ENCODE data around the gene ACADVL. TPM values are rescaled to one million over a fixed set of nuclear protein-coding genes. Genes with fewer than 3 reads are reported as not detected.

ACADVL gene
- total and polyA plus RNA-seq, 2 donors (not counting 1 experiment from before 2014, with no cell fraction given), result 640 to 696 TPM

DNA sequence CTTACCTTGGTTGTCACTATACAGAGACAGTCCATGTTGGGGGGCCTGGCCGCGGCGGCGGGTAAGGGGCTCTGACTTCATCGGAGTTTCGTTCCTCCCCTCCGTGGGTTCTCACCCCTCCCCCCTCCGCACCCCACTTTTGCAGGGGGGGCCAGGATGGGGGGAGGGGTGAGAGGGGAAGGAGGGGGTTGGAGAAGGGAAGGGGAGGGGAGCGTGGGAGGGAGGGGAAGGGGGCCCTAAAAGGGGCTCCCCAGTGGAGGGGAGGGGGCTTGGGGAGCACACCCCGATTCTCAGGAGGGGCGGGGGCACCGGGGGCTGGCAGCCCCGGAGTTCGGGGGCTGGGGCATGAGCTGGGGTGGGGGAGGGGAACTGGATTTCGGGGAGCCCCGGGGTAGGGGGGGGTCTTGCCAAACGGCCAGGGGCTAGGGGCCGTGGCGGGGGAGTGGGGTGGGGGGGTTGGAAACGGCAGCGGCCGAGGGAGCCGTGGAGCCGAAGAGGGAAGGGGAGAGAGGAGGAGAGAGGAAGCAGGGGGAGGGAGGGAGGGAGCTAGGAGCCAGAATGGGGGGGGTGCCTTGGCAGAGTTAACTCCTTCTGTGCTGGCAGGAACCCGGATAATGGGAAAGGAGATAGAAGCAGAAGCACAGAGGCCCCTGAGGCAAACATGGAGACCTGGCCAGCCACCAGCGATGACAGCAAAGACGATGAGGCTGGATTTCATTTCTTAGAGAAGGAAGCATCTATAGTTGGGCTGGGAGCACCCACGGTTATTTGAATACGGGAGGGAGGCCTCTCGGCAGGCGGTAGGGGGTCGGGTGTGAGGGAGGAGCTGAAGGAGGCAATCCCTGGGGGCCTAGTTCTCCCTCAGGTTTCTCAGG lies 2.4 kb upstream of the ACADVL start:
- Histone ChIP-seq H3K4me3 (ENCODE audit: control extremely low read depth in 1 of 5, extremely low read depth in 1 of 5, insufficient read depth in 1 of 5, low read depth in 2 of 5, low read length in 4 of 5) (no peak overlapping the region), H2AFZ (ENCODE audit: insufficient read depth, low read depth, low read length, poor library complexity, severe bottlenecking) (no peak overlapping the region)
- CTCF ChIA-PET, result interaction anchor here (3.8 kb wide), 1 partner anchor 80 kb away, joined by 47 read pairs; no protein-coding TSS in a partner anchor

More for the DNA sequence above, 2.4 kb upstream of the ACADVL start:
- POLR2A ChIA-PET, result interaction anchor here (0.6 to 9.1 kb wide), 3 partner anchors 20 to 264 kb away, joined by 3 to 157 read pairs (median 3); partner anchors contain the start of genes CTDNEP1, DVL2, GABARAP and PHF23
- TF ChIP-seq EZH2 (IDR thresholded peaks at IDR 0.05; ENCODE audit: borderline replicate concordance, insufficient read depth, low read depth, low read length, poor library complexity, severe bottlenecking), result no peak
- TF ChIP-seq, protein P1, sequence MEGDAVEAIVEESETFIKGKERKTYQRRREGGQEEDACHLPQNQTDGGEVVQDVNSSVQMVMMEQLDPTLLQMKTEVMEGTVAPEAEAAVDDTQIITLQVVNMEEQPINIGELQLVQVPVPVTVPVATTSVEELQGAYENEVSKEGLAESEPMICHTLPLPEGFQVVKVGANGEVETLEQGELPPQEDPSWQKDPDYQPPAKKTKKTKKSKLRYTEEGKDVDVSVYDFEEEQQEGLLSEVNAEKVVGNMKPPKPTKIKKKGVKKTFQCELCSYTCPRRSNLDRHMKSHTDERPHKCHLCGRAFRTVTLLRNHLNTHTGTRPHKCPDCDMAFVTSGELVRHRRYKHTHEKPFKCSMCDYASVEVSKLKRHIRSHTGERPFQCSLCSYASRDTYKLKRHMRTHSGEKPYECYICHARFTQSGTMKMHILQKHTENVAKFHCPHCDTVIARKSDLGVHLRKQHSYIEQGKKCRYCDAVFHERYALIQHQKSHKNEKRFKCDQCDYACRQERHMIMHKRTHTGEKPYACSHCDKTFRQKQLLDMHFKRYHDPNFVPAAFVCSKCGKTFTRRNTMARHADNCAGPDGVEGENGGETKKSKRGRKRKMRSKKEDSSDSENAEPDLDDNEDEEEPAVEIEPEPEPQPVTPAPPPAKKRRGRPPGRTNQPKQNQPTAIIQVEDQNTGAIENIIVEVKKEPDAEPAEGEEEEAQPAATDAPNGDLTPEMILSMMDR (IDR thresholded peaks at IDR 0.05), result no peak
- no peak for ATAC-seq (ENCODE audit: low read depth)
- H3K27me3 ChIP-seq (replicated peaks in 1 of 4; ENCODE audit: control extremely low read depth in 1 of 4, control insufficient read depth in 3 of 4, insufficient read depth in 4 of 4, low read length in 3 of 4), result no peaks in the 10 kb centered on the region
- Mint-ChIP-seq H3K27ac (no peak overlapping the region), H3K9me3 (ENCODE audit: insufficient read depth) (no peaks in the 10 kb centered on the region), H3K4me3 (peak overlapping the region; percentile 23), H3K4me1 (peaks cover 65% of the 10 kb centered on the region), H3K27me3 (no peaks in the 10 kb centered on the region)
- H3K9me3 ChIP-seq (ENCODE audit: control extremely low read depth in 1 of 3, control insufficient read depth in 2 of 3, insufficient read depth in 1 of 3, low read length in 2 of 3), result no peaks in the 10 kb centered on the region
- 2% methylated on average over 13 of the region's 32 CpGs for WGBS (ENCODE audit: insufficient coverage)
- DNase-seq, result no peak
- H3K4me1 ChIP-seq (ENCODE audit: control insufficient read depth in 2 of 2, insufficient read depth in 2 of 2, low read length in 2 of 2), result peaks cover 32 to 64% of the 10 kb centered on the region in 2 donors
- H4K20me1 ChIP-seq (ENCODE audit: control insufficient read depth, insufficient read depth, low read length, poor library complexity, severe bottlenecking), result no peaks in the 10 kb centered on the region
- intact Hi-C loops (cut with micrococcal nuclease), result no loop called here
- peaks cover 0 to 5% of the 10 kb centered on the region in 2 experiments for H3K36me3 ChIP-seq (replicated peaks in 1 of 2; ENCODE audit: control extremely low read depth in 1 of 2, control insufficient read depth in 1 of 2, extremely low read depth in 1 of 2, insufficient read depth in 2 of 2, low read length in 1 of 2)
- no peak overlapping the region for H3K9ac ChIP-seq (ENCODE audit: low read length)
- peaks cover 7% of the 10 kb centered on the region for H3K79me2 ChIP-seq (ENCODE audit: control insufficient read depth, insufficient read depth, low read length)
- H3K27ac ChIP-seq (ENCODE audit: low read length in 2 of 2), result no peak overlapping the region
- peak overlapping the region; percentile 56 for H3K4me2 ChIP-seq (replicated peaks; ENCODE audit: low read depth, low read length, poor library complexity, severe bottlenecking)

Measured in B cell (primary cell).